K562 (cell line): ENCODE results near the gene MEIG1. TPM values are rescaled to one million over a fixed set of nuclear protein-coding genes. Genes with fewer than 3 reads are reported as not detected.
A peak's percentile ranks its signal among the peaks of the same experiment; 100 is the strongest.

Experiments used
- CBX2 ChIP-seq: fragments of 200-600 bp; sonication (generic); IDR thresholded peaks from one replicate; pipeline ENCODE4 v1.6.1; 2012; ENCODE audit warnings: mild to moderate bottlenecking, low read length, inconsistent platforms; ENCODE audit not compliant: insufficient read depth, poor library complexity, severe bottlenecking
- CHD4 ChIP-seq: fragments of 200-600 bp; sonication (generic); IDR thresholded peaks from 3 replicates; pipeline ENCODE4 v1.6.1; 2012; ENCODE audit warnings: low read depth, mild to moderate bottlenecking, mixed read lengths, low read length, inconsistent platforms; ENCODE audit not compliant: insufficient read depth, insufficient replicate concordance, poor library complexity, severe bottlenecking
- EHMT2 ChIP-seq: fragments of 450-650 bp; IDR thresholded peaks from 2 replicates; pipeline ENCODE4 v1.6.1; 2018; ENCODE audit warnings: antibody characterized with exemption
- EWSR1 ChIP-seq: fragments of 450-650 bp; IDR thresholded peaks from 2 replicates; pipeline ENCODE4 v1.6.1; 2018; ENCODE audit warnings: borderline replicate concordance, mild to moderate bottlenecking, low read depth, moderate library complexity; ENCODE audit not compliant: partially characterized antibody
- FOXK2 ChIP-seq, 2 experiments: fragments of 450-650 bp; IDR thresholded peaks in 1 of 2; conservative IDR thresholded peaks in 1 of 2; 2 replicates each; pipeline ENCODE4 v1.6.1; 2016; ENCODE audit warnings: low read depth in 2 of 2, mild to moderate bottlenecking in 1 of 2
- GABPB1 ChIP-seq: sonication (generic); formaldehyde crosslinking; IDR thresholded peaks from 2 replicates; pipeline ENCODE4 v1.8.0; 2022; ENCODE audit warnings: mild to moderate bottlenecking, missing genetic modification reagents
- HDAC2 ChIP-seq: fragments of 450-650 bp; IDR thresholded peaks from 2 replicates; pipeline ENCODE4 v1.6.1; 2016; ENCODE audit warnings: mild to moderate bottlenecking
- KDM5B ChIP-seq: fragments of 200-600 bp; sonication (generic); IDR thresholded peaks from 2 replicates; pipeline ENCODE4 v1.6.1; 2012; ENCODE audit warnings: low read depth, mild to moderate bottlenecking, moderate library complexity, low read length, control low read depth, inconsistent platforms; ENCODE audit not compliant: insufficient replicate concordance
- KHSRP ChIP-seq: fragments of 450-650 bp; IDR thresholded peaks from 2 replicates; pipeline ENCODE4 v1.6.1; 2017
- KLF10 ChIP-seq: fragments of 250-450 bp; sonication (Bioruptor Pico); IDR thresholded peaks from 2 replicates; pipeline ENCODE4 v1.6.1; 2021; ENCODE audit warnings: matching md5 sums
- MAFF ChIP-seq: IDR thresholded peaks from 2 replicates; pipeline ENCODE4 v1.6.1; 2012; ENCODE audit warnings: low read length, improper control_type of control experiment
- MCM5 ChIP-seq: fragments of 450-650 bp; IDR thresholded peaks from 2 replicates; pipeline ENCODE4 v1.6.1; 2016; ENCODE audit warnings: low read depth
- NR1H2 ChIP-seq: sonication (generic); formaldehyde crosslinking; IDR thresholded peaks from 2 replicates; pipeline ENCODE4 v1.4.0; 2020; ENCODE audit warnings: mild to moderate bottlenecking, missing genetic modification reagents
- PCBP2 ChIP-seq: fragments of 200-400 bp; formaldehyde crosslinking; IDR thresholded peaks from 2 replicates; pipeline ENCODE4 v1.6.1; 2018; ENCODE audit warnings: low read length, low read depth, mild to moderate bottlenecking, moderate library complexity; ENCODE audit not compliant: poor library complexity, severe bottlenecking
- POLR3A ChIP-seq: IDR thresholded peaks from 2 replicates; pipeline ENCODE4 v1.6.1; 2011; ENCODE audit warnings: borderline replicate concordance, mild to moderate bottlenecking, moderate library complexity; ENCODE audit not compliant: insufficient read length, insufficient read depth; ENCODE audit errors: extremely low read depth
- RBM17 ChIP-seq: fragments of 200-400 bp; formaldehyde crosslinking; IDR thresholded peaks from 2 replicates; pipeline ENCODE4 v1.6.1; 2017; ENCODE audit warnings: low read depth, mild to moderate bottlenecking, low read length, borderline replicate concordance
- SETDB1 ChIP-seq: IDR thresholded peaks from one replicate; pipeline ENCODE4 v1.6.1; 2012; ENCODE audit warnings: low read length, control low read depth, inconsistent platforms
- STAT5A ChIP-seq: IDR thresholded peaks from 2 replicates; pipeline ENCODE4 v1.6.1; 2012; ENCODE audit warnings: low read length, inconsistent platforms, borderline replicate concordance
- STAT5B ChIP-seq: fragments of 250-450 bp; sonication (Bioruptor Pico); IDR thresholded peaks from 2 replicates; pipeline ENCODE4 v1.8.0; 2021; ENCODE audit warnings: mild to moderate bottlenecking, inconsistent platforms
- TOE1 ChIP-seq, 2 experiments: fragments of 450-650 bp in 1 of 2; sonication (generic) in 1 of 2; formaldehyde crosslinking in 1 of 2; IDR thresholded peaks; 2 replicates each; pipeline versions ENCODE4 v1.7.1 to v1.8.0; 2016 to 2022; ENCODE audit warnings: borderline replicate concordance in 2 of 2, mild to moderate bottlenecking in 2 of 2, antibody characterized with exemption in 1 of 2, inconsistent platforms in 1 of 2, low read depth in 1 of 2, missing genetic modification reagents in 1 of 2, moderate library complexity in 1 of 2
- TRIM24 ChIP-seq, 2 experiments: fragments of 450-650 bp; IDR thresholded peaks; 2 replicates each; pipeline ENCODE4 v1.6.1; 2016
- XRCC3 ChIP-seq: fragments of 450-650 bp; IDR thresholded peaks from 2 replicates; pipeline ENCODE4 v1.6.1; 2017; ENCODE audit warnings: mild to moderate bottlenecking, moderate library complexity
- ZFP1 ChIP-seq: fragments of 450-650 bp; formaldehyde crosslinking; IDR thresholded peaks from 2 replicates; pipeline ENCODE4 v1.4.0; 2020; ENCODE audit warnings: mild to moderate bottlenecking, mixed read lengths
- ZFP36 ChIP-seq: fragments of 150-350 bp; IDR thresholded peaks from 2 replicates; pipeline ENCODE4 v1.6.1; 2018; ENCODE audit warnings: low read length, low read depth; ENCODE audit not compliant: partially characterized antibody
- ZNF124 ChIP-seq: sonication (generic); formaldehyde crosslinking; IDR thresholded peaks from 2 replicates; pipeline ENCODE4 v1.8.1; 2022; ENCODE audit warnings: missing genetic modification reagents
- ZNF316 ChIP-seq: fragments of 450-650 bp; IDR thresholded peaks from 2 replicates; pipeline ENCODE4 v1.6.1; 2016
- ZNF354B ChIP-seq: fragments of 250-450 bp; sonication (Bioruptor Pico); IDR thresholded peaks from 2 replicates; pipeline ENCODE4 v1.4.0; 2020
- polyA plus RNA-seq, 8 experiments: library from polyadenylated mRNA; depleted of rRNA in 4 of 8; stranded (reverse) in 5 of 8; unstranded in 3 of 8; fragments of >200 nt; fragmentation: Nextera tagmentation in 2 of 8; fragmentation: Illumina TruSeq in 1 of 8; extraction: Ambion mirVana in 2 of 8; extraction: Trizol in 1 of 8; gene quantifications; 2 replicates each; pipeline versions ENCODE4 v1.2.1 to v1.2.3, GENCODE V29; 2011 to 2014; ENCODE audit warnings: inconsistent platforms in 1 of 8, missing spikeins in 1 of 8
- total RNA-seq, 7 experiments: library from RNA; depleted of rRNA in 6 of 7; stranded (reverse); fragments of >200 nt in 6 of 7; fragmentation: Illumina TruSeq in 2 of 7; extraction: Trizol in 2 of 7; gene quantifications; 2 replicates each; pipeline versions ENCODE4 v1.2.1 to v1.2.3, GENCODE V29; 2011 to 2021; ENCODE audit warnings: low replicate concordance in 1 of 7
- TF ChIP-seq, protein P1 (sequence below): fragments of 250-450 bp; sonication (Bioruptor Pico); IDR thresholded peaks from 2 replicates; pipeline ENCODE4 v1.8.0; 2021; ENCODE audit warnings: moderate library complexity, mild to moderate bottlenecking, inconsistent platforms
- TF ChIP-seq, protein P2 (sequence below): fragments of 250-450 bp; sonication (Bioruptor Pico); IDR thresholded peaks from 2 replicates; pipeline ENCODE4 v1.9.0; 2021; ENCODE audit warnings: mild to moderate bottlenecking

The MEIG1 gene
- total and polyA plus RNA-seq, 9 of the 15 experiments (the other 6 are each of a cell fraction or from before 2014, with no cell fraction given): 0.19 to 1.7 (median 0.54) TPM; not detected in 3

DNA sequence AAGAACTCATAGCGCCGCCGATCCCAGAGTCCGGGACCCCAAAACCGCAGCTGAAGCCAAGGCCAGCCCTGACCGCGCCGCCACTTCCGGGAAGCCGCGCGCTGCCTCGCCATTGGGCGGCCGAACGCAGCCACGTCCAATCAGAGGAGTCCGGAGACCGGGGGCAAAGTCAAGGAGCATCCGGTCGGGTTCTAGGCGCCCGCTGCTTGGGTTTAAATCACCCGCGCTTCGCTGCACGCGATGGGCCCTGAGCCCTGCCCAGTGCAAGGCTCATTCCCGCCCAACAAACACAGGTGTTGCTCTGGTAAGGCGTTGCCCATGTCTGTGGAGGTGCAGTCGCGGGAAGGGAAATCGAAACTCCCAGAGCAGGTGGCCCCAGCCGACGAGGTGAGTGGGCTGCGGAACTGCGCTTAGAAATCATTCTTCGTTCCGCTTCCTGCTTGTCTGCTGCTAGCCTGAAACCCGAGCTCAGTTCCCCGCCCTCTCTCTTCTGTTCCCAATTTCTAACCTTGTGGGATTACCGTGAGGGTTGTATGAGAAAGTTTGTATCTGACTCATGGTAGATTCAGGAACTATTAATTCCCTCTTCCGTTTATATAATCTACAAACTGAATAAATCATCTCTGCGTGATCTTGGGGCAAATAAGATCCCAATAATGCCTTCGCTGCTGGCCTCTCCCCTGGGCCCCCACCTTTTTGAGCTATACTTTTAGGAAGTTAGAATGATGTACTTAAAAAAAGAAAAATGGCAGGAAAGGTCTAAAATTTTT lies 5.0 kb upstream of the MEIG1 start, which contains the start of gene DCLRE1C (continued):
- TF ChIP-seq EHMT2 (no peak), ZNF316 (no peak), ZFP1 (CRISPR knock-in tag) (no peak), ZNF124 (CRISPR knock-in tag) (no peak), KLF10 (no peak), GABPB1 (CRISPR knock-in tag) (peak; percentile 89), MCM5 (no peak), KDM5B (peak; percentile 91), SETDB1 (no peak), STAT5B (CRISPR knock-in tag) (no peak), ZNF354B (CRISPR knock-in tag) (no peak), RBM17 (no peak), KHSRP (no peak), CBX2 (no peak), HDAC2 (peak; percentile 91), STAT5A (no peak), TRIM24 (IDR thresholded peaks at IDR 0.05) (no peak), TOE1 (IDR thresholded peaks at IDR 0.05; ENCODE audit: borderline replicate concordance) (peak; percentile 74; the same call in 1 of the 2 replicates), TOE1 (CRISPR knock-in tag; IDR thresholded peaks at IDR 0.05; ENCODE audit: borderline replicate concordance, low read depth) (0 out of 2 replicates have a peak, but pooled peaks have one; percentile 55), POLR3A (no peak), CHD4 (no peak), PCBP2 (no peak), ZFP36 (no peak), NR1H2 (CRISPR knock-in tag) (no peak), XRCC3 (no peak), FOXK2 (conservative IDR thresholded peaks at IDR 0.05 in 1 of 2, IDR thresholded peaks at IDR 0.05 in 1 of 2; ENCODE audit: low read depth in 2 of 2) (no peak; a peak in 1 of 4 replicates), MAFF (no peak), EWSR1 (no peak)
- TF ChIP-seq, protein P1, sequence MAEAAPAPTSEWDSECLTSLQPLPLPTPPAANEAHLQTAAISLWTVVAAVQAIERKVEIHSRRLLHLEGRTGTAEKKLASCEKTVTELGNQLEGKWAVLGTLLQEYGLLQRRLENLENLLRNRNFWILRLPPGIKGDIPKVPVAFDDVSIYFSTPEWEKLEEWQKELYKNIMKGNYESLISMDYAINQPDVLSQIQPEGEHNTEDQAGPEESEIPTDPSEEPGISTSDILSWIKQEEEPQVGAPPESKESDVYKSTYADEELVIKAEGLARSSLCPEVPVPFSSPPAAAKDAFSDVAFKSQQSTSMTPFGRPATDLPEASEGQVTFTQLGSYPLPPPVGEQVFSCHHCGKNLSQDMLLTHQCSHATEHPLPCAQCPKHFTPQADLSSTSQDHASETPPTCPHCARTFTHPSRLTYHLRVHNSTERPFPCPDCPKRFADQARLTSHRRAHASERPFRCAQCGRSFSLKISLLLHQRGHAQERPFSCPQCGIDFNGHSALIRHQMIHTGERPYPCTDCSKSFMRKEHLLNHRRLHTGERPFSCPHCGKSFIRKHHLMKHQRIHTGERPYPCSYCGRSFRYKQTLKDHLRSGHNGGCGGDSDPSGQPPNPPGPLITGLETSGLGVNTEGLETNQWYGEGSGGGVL (CRISPR knock-in tag): no peak
- TF ChIP-seq, protein P2, sequence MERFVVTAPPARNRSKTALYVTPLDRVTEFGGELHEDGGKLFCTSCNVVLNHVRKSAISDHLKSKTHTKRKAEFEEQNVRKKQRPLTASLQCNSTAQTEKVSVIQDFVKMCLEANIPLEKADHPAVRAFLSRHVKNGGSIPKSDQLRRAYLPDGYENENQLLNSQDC: no peak
